ENCODE data around the gene GABPB2.

Gene GABPB2

DNA sequence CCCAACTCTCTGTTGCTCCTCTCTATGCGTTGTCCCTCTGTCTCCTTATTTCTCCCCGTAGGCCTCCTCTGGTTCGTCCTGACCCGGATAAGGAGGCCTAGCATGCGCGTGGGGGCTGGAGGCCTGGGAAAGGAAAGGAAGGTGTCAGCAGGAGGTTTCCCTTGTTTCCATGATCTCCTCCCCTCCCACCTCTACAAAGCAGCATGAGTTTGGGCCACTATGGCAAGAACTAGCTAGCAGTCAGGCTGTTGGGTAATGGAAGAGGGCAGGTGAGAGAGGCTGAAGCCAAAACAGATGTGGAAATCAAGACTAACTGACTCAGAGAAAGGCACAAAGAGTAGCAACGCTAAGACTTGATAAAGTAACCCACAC lies 76.6 kb downstream of the GABPB2 start:
- no peak overlapping the region for H3K27ac Mint-ChIP-seq
- no peaks in the 10 kb centered on the region for H3K36me3 Mint-ChIP-seq
- peaks cover 18% of the 10 kb centered on the region for H3K4me1 Mint-ChIP-seq
- ATAC-seq (ENCODE audit: low read depth) (peak; percentile 1), DNase-seq (ENCODE audit: low spot score in 2 of 2) (no peak)
- H3K27me3 Mint-ChIP-seq, result peaks cover 6% of the 10 kb centered on the region
- no peaks in the 10 kb centered on the region for H3K9me3 Mint-ChIP-seq
- peak overlapping the region; percentile 89 for H3K4me3 Mint-ChIP-seq

DNA sequence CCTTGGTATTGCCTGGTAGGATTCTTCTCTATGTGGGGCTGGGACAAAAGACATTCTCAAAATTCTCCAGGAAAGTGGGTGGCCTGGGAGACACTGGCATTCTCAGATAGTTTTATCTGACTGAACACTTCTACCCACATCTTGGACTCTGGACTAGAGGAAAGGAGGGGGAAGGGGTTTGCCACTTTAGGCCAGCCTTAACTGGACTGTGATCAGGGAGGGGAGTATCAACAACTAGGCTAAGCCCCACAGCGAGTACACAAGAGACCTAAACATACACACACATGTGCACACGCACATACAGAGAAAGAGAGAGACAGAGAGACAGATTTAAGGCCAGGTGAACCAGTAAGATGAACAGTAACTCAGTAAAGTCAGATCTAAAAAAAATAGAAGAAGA lies 77.1 kb downstream of the GABPB2 start:
- Mint-ChIP-seq H3K9me3 (no peaks in the 10 kb centered on the region), H3K36me3 (no peaks in the 10 kb centered on the region), H3K27me3 (peaks cover 6% of the 10 kb centered on the region), H3K27ac (no peak overlapping the region), H3K4me3 (peak overlapping the region; percentile 89), H3K4me1 (peaks cover 15% of the 10 kb centered on the region)
- ATAC-seq (ENCODE audit: low read depth) (no peak), DNase-seq (ENCODE audit: low spot score in 2 of 2) (no peak)

DNA sequence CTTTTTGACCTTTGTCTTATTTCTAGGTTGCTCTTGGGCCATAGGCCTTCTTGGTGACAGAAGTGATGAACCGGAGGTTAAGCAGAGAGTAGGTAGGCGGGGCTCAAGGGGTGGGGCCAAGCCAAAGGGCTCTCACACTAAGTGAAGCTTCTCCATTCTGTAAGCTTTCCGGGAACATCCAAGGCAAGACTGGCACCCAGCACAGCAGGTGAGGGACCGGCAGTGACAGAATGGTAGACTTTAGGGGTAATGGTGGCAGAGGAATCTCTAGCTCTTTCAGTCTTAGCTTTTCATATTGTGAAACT lies 85.9 kb downstream of the GABPB2 start, which contains the start of gene TNFAIP8L2:
Gene TNFAIP8L2, plus strand, starts transcription at position 135 of the 305 bp plus-strand sequence. CDS start 2,049 bp downstream, outside the sequence.
- H3K4me1 Mint-ChIP-seq, result peaks cover 26% of the 10 kb centered on the region
- no peaks in the 10 kb centered on the region for H3K9me3 Mint-ChIP-seq
- H3K27me3 Mint-ChIP-seq, result no peaks in the 10 kb centered on the region
- peak within 1 kb of the TSS; percentile 84 for H3K27ac Mint-ChIP-seq
- H3K36me3 Mint-ChIP-seq, result peaks cover 12% of the 10 kb centered on the region
- H3K4me3 Mint-ChIP-seq, result peak within 1 kb of the TSS; percentile 99
- DNase-seq (ENCODE audit: low spot score in 2 of 2), result peak; percentile 48 to 53
- peak; percentile 89 for ATAC-seq (ENCODE audit: low read depth)

DNA sequence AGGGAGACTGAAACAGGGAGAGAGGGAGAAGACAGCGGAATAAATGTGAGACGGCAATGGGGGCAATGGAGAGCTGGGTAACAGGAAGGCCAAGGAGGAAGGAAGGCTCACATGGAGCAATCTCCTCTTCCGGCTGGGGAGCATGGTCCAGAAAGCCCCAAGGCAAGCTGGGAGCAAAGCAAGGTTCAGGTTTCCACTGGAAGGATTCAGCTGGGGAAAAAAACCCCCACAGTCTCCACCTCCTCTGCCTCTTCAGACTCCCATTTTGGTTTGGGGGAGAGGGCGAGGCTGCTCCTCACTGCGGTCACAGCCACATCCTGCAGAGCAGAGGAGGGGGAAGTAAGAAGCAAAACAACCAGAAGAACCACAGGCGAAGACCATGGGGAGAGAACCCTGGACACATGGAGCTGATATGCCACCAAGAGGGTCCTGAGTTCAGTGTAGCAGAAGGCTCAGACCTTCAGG lies 86.5 kb downstream of the GABPB2 start:
- Mint-ChIP-seq H3K4me3 (peak overlapping the region; percentile 99), H3K27me3 (no peaks in the 10 kb centered on the region), H3K4me1 (peaks cover 26% of the 10 kb centered on the region), H3K27ac (peak overlapping the region; percentile 84), H3K36me3 (peaks cover 13% of the 10 kb centered on the region), H3K9me3 (no peaks in the 10 kb centered on the region)
- no peak for ATAC-seq (ENCODE audit: low read depth)
- no peak for DNase-seq (ENCODE audit: low spot score in 2 of 2)

DNA sequence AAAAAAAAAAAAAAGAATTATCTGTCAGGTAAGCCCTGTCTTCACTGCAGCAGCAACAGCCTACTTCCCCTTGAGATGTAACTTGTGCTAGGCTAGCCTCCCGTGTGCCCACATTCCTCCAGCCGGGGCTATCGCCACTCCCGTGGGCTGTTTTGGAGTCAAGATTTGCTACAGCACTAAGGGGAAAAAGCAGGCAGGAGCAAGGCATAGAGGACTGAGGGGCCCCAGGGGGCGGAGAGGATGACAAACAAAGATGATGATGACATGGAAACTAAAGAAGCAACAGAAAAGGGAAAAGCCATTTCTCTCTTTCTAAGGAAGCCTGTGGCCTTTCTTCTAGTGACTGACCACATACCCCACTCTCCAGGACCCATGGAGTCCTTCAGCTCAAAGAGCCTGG lies 87.8 kb downstream of the GABPB2 start:
- no peak for ATAC-seq (ENCODE audit: low read depth)
- Mint-ChIP-seq H3K27me3 (no peaks in the 10 kb centered on the region), H3K4me1 (peaks cover 30% of the 10 kb centered on the region), H3K36me3 (peaks cover 16% of the 10 kb centered on the region), H3K27ac (no peak overlapping the region), H3K9me3 (no peaks in the 10 kb centered on the region), H3K4me3 (peak overlapping the region; percentile 80)
- no peak for DNase-seq (ENCODE audit: low spot score in 2 of 2)

DNA sequence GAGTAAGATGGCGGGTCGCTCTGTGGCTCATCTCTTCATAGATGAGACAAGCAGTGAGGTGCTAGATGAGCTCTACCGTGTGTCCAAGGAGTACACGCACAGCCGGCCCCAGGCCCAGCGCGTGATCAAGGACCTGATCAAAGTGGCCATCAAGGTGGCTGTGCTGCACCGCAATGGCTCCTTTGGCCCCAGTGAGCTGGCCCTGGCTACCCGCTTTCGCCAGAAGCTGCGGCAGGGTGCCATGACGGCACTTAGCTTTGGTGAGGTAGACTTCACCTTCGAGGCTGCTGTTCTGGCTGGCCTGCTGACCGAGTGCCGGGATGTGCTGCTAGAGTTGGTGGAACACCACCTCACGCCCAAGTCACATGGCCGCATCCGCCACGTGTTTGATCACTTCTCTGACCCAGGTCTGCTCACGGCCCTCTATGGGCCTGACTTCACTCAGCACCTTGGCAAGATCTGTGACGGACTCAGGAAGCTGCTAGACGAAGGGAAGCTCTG lies 88.2 kb downstream of the GABPB2 start:
- no peaks in the 10 kb centered on the region for H3K27me3 Mint-ChIP-seq
- peaks cover 16% of the 10 kb centered on the region for H3K36me3 Mint-ChIP-seq
- H3K4me3 Mint-ChIP-seq, result no peak overlapping the region
- DNase-seq (ENCODE audit: low spot score in 2 of 2) (no peak), ATAC-seq (ENCODE audit: low read depth) (no peak)
- H3K27ac Mint-ChIP-seq, result peak overlapping the region; percentile 13
- no peaks in the 10 kb centered on the region for H3K9me3 Mint-ChIP-seq
- peaks cover 30% of the 10 kb centered on the region for H3K4me1 Mint-ChIP-seq

DNA sequence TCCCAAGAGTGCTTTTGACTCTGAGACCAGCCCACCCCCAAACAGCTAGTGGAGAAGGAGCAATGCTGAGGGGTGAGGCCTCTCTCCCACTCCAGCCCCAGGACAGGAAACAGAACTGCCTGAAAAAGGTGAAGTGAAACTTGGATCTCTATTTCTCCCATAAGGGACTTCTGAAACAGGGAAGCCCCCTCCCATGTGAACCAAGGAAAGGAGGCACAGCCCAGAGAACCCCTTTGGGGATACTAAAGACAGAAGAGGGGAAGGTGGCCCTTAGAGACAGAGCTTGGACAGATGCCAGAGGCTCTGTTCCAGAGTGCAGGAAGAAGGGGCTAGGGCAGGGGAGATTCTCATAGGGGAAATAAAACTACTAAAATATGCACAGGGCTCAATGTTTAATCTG lies 88.8 kb downstream of the GABPB2 start:
- ATAC-seq (ENCODE audit: low read depth), result no peak
- H3K4me3 Mint-ChIP-seq, result peak overlapping the region; percentile 44
- H3K36me3 Mint-ChIP-seq, result peaks cover 16% of the 10 kb centered on the region
- H3K9me3 Mint-ChIP-seq, result no peaks in the 10 kb centered on the region
- H3K4me1 Mint-ChIP-seq, result peaks cover 30% of the 10 kb centered on the region
- no peak for DNase-seq (ENCODE audit: low spot score in 2 of 2)
- peak overlapping the region; percentile 13 for H3K27ac Mint-ChIP-seq
- H3K27me3 Mint-ChIP-seq, result no peaks in the 10 kb centered on the region

DNA sequence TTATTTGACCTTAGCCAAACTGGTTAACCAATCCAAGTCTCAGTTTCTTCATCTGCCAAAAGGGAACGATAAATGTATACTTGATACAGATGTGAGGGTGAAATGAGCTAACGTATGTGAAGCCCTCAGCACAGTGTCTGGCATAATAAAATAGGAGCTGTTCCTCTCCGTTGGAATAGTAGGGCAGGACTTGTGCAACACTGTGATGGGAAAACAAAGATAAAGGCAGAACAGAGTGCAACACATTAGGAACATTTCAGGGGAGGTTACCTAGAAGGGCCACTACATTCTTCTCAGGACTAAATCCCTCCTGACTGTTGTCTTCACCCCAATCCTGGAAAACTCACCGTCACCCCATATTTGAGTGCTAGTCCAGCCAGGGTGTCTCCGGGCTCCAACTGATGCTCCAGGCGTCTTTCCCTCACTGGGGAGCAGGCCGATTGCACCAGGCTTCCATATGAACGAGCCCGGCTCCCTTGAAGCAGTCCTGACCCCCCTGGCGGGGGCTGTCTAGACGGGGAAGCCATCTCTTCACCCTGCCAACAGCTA lies 94.2 kb downstream of the GABPB2 start:
- no peak for DNase-seq (ENCODE audit: low spot score in 2 of 2)
- H3K27ac Mint-ChIP-seq, result no peak overlapping the region
- H3K9me3 Mint-ChIP-seq, result no peaks in the 10 kb centered on the region
- H3K36me3 Mint-ChIP-seq, result peaks cover 20% of the 10 kb centered on the region
- ATAC-seq (ENCODE audit: low read depth), result no peak
- peaks cover 23% of the 10 kb centered on the region for H3K4me1 Mint-ChIP-seq
- H3K4me3 Mint-ChIP-seq, result peak overlapping the region; percentile 95
- H3K27me3 Mint-ChIP-seq, result no peaks in the 10 kb centered on the region

- peaks cover 20% of the 10 kb centered on the region for H3K36me3 Mint-ChIP-seq
- no peaks in the 10 kb centered on the region for H3K27me3 Mint-ChIP-seq
- no peaks in the 10 kb centered on the region for H3K9me3 Mint-ChIP-seq
- ATAC-seq (ENCODE audit: low read depth) (peak; percentile 2), DNase-seq (ENCODE audit: low spot score in 2 of 2) (no peak)
- peak overlapping the region; percentile 95 for H3K4me3 Mint-ChIP-seq
- H3K4me1 Mint-ChIP-seq, result peaks cover 23% of the 10 kb centered on the region
- H3K27ac Mint-ChIP-seq, result peak overlapping the region; percentile 84
Measured at GRCh38 chr1:151165281-151165737, 94.7 kb downstream of the GABPB2 start.

DNA sequence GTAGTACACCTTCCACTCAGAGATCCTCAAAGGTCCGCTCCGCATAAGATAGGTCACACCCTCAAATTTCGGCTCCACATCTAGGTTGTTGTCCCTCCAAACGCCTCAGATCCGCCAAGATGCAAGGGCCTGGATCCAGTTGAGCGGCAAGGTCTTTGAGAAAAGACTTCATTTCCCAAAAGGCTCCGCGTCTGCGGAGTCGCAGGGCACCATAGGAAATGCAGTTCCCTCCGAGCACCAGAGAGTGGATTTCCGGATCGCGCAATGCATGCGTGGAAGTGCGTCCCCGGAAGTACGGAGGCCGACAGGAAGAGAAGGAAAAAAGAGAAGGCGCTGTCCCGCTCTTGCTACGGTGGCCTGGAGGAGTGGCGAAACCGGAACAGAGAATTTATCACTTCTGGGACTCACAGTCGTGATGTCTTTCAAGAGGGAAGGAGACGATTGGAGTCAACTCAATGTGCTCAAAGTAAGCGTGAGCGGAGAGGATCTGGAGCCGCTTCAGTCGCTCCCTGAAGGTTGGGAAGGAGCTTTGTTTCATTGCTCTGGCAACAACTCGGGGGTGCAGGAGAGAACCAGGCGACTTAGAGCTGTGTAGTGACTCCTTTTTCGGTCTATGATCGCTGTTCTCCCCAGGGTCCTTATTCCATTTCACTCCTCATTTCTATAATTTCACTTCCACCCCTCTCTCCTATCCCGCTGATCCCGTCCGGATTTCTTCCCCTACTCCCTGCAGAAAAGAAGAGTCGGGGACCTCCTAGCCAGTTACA lies 95.4 kb downstream of the GABPB2 start, which contains the start of the genes LYSMD1 and SCNM1:
Gene LYSMD1, minus strand, starts transcription at position 165 of the 767 bp plus-strand sequence. CDS start 644 bp downstream, outside the sequence.
Gene SCNM1, plus strand, starts transcription at position 407 of the 767 bp plus-strand sequence. Its CDS starts 9 bp downstream, at position 416.
- Mint-ChIP-seq H3K36me3 (peaks cover 20% of the 10 kb centered on the region), H3K27ac (peak within 1 kb of the TSS; percentile 84), H3K4me3 (peak within 1 kb of the TSS; percentile 95), H3K4me1 (peaks cover 21% of the 10 kb centered on the region), H3K9me3 (no peaks in the 10 kb centered on the region), H3K27me3 (no peaks in the 10 kb centered on the region)
- DNase-seq (ENCODE audit: low spot score in 2 of 2) (peak; percentile 86 to 93), ATAC-seq (ENCODE audit: low read depth) (peak; percentile 96)

DNA sequence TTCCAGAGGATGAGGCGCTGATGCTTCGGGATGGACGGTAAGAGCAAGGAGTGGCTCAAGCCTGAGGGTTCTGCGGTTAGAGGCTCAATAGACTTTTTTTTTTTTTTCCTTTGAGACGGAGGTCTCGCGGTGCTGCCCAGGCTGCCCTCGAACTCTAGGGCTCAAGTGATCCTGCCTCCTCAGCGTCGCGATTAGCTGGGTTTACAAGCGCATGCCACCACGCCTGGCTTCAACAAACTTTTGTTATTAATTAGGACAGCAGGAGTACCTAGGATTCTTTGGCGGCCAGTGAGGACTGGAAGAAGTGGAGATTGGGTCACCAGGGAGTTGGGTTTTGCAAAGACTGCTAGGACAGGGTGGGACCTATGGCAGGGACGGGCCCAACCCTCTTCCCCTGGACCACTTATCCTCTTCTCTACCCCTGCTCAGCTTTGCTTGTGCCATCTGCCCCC lies 96.0 kb downstream of the GABPB2 start:
- H3K36me3 Mint-ChIP-seq, result peaks cover 18% of the 10 kb centered on the region
- H3K27me3 Mint-ChIP-seq, result no peaks in the 10 kb centered on the region
- peak overlapping the region; percentile 84 for H3K27ac Mint-ChIP-seq
- H3K9me3 Mint-ChIP-seq, result no peaks in the 10 kb centered on the region
- ATAC-seq (ENCODE audit: low read depth) (no peak), DNase-seq (ENCODE audit: low spot score in 2 of 2) (no peak)
- H3K4me3 Mint-ChIP-seq, result peak overlapping the region; percentile 95
- peaks cover 21% of the 10 kb centered on the region for H3K4me1 Mint-ChIP-seq

DNA sequence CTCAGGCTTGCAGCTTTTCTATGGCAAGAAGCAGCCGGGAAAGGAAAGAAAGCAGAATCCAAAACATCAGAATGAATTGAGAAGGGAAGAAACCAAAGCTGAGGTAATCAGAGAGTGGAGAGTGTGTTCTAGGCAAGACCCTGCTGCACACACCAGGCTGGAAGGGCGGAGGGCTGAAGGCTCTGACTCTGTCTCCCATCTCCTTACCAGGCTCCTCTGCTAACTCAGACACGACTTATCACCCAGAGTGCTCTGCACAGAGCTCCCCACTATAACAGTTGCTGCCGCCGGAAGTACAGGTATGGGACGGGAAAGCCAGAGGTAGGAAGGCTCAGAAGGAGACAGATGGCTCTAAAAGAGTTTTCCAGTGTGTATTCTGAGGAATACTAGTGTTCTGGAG lies 96.6 kb downstream of the GABPB2 start:
- ATAC-seq (ENCODE audit: low read depth), result no peak
- no peak for DNase-seq (ENCODE audit: low spot score in 2 of 2)
- no peaks in the 10 kb centered on the region for H3K9me3 Mint-ChIP-seq
- H3K4me1 Mint-ChIP-seq, result peaks cover 21% of the 10 kb centered on the region
- no peaks in the 10 kb centered on the region for H3K27me3 Mint-ChIP-seq
- H3K27ac Mint-ChIP-seq, result peak overlapping the region; percentile 84
- H3K36me3 Mint-ChIP-seq, result peaks cover 17% of the 10 kb centered on the region
- peak overlapping the region; percentile 95 for H3K4me3 Mint-ChIP-seq

DNA sequence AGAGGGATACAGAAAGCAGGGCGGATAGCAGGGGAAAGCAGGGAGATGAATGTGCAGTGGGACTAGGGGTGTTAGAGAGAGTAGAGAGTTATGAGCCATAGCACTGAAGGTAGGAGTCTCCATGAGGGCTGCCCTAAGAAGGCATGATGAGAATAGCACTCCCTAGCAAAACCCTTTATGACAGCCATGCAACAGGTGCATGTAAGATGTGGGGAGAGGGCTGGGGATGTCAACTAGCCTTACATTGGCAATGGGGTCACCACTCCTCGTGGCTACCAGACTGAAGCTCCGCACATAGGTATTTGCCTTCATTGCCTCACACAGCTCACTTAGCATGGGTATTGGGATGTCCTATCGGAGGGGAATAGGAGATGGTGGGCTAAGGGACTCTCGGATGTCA lies 100.6 kb downstream of the GABPB2 start:
- Mint-ChIP-seq H3K27me3 (no peaks in the 10 kb centered on the region), H3K36me3 (peaks cover 25% of the 10 kb centered on the region), H3K4me3 (no peak overlapping the region), H3K9me3 (no peaks in the 10 kb centered on the region), H3K27ac (no peak overlapping the region), H3K4me1 (peaks cover 13% of the 10 kb centered on the region)
- ATAC-seq (ENCODE audit: low read depth), result no peak
- DNase-seq (ENCODE audit: low spot score in 2 of 2), result no peak
